ENCODE data around the gene GDPD3. TPM values are rescaled to one million over a fixed set of nuclear protein-coding genes. Genes with fewer than 3 reads are reported as not detected.
A peak's percentile ranks its signal among the peaks of the same experiment; 100 is the strongest.

Gene GDPD3
- total and polyA plus RNA-seq, 9 of the 15 experiments (the other 6 are each of a cell fraction or from before 2014, with no cell fraction given) = 0.47 to 3.9 (median 1.1) TPM

- TF ChIP-seq ZBTB26 (CRISPR knock-in tag; IDR thresholded peaks at IDR 0.05) = no peak
- TF ChIP-seq HCFC1 (IDR thresholded peaks at IDR 0.05; ENCODE audit: low read depth, low read length) = no peak
- TF ChIP-seq THAP7 (CRISPR knock-in tag; IDR thresholded peaks at IDR 0.05) = no peak
- no peak for TF ChIP-seq ILK (tag; IDR thresholded peaks at IDR 0.05; ENCODE audit: borderline replicate concordance, low read depth)
- TF ChIP-seq KDM4B (IDR thresholded peaks at IDR 0.05; ENCODE audit: borderline replicate concordance in 2 of 2, low read depth in 1 of 2) = no peak
- TF ChIP-seq U2AF2 (optimal IDR thresholded peaks at IDR 0.05; ENCODE audit: low read depth, low read length) = no peak
- no peak for TF ChIP-seq PATZ1 (CRISPR knock-in tag; IDR thresholded peaks at IDR 0.05; ENCODE audit: borderline replicate concordance)
- TF ChIP-seq HDGF (IDR thresholded peaks at IDR 0.05) = peak; percentile 84; the same call in 1 of the 2 replicates
- no peak for TF ChIP-seq RFX7 (CRISPR knock-in tag; IDR thresholded peaks at IDR 0.05)
- TF ChIP-seq MXD1 (CRISPR knock-in tag; IDR thresholded peaks at IDR 0.05; ENCODE audit: borderline replicate concordance, poor library complexity, severe bottlenecking) = no peak
- TF ChIP-seq HDAC8 (tag; IDR thresholded peaks at IDR 0.05) = no peak
- TF ChIP-seq ARID1B (IDR thresholded peaks at IDR 0.05) = 0 out of 2 replicates have a peak, but pooled peaks have one; percentile 21
- no peak for TF ChIP-seq KLF16 (IDR thresholded peaks at IDR 0.05)
- TF ChIP-seq ZNF830 (CRISPR knock-in tag; IDR thresholded peaks at IDR 0.05) = no peak
- no peak for TF ChIP-seq ZFPM2 (CRISPR knock-in tag; IDR thresholded peaks at IDR 0.05)
- no peak for TF ChIP-seq KLF6 (CRISPR knock-in tag; IDR thresholded peaks at IDR 0.05; ENCODE audit: borderline replicate concordance)
- TF ChIP-seq ATF1 (CRISPR knock-in tag; IDR thresholded peaks at IDR 0.05) = no peak
- TF ChIP-seq ATF1 (tag; IDR thresholded peaks at IDR 0.05) = peak; percentile 73
- TF ChIP-seq CREB1 (IDR thresholded peaks at IDR 0.05) = 0 out of 2 replicates have a peak, but pooled peaks have one; percentile 16
- no peak for TF ChIP-seq CREB1 (CRISPR knock-in tag; IDR thresholded peaks at IDR 0.05)
- TF ChIP-seq ETV5 (CRISPR knock-in tag; IDR thresholded peaks at IDR 0.05; ENCODE audit: low read depth) = no peak; the same call in 1 of the 2 replicates
- TF ChIP-seq HDAC1 (IDR thresholded peaks at IDR 0.05) = no peak; a peak in 1 of 4 replicates
- TF ChIP-seq NRF1 (conservative IDR thresholded peaks at IDR 0.05 in 1 of 2, IDR thresholded peaks at IDR 0.05 in 1 of 2) = no peak; a peak in 1 of 4 replicates
- TF ChIP-seq NR4A1 (CRISPR knock-in tag; IDR thresholded peaks at IDR 0.05) = no peak
- no peak; the same call in 1 of the 2 replicates for TF ChIP-seq NR4A1 (tag; IDR thresholded peaks at IDR 0.05)
- peak; percentile 44 for TF ChIP-seq CBFA2T2 (conservative IDR thresholded peaks at IDR 0.05)
These were observed 49.2 kb downstream of the GDPD3 start (continued) for GRCh38 chr16:30063893-30064728.

Measured in K562 (cell line).